Activated CD4-positive, CD25-positive, alpha-beta regulatory T cell (primary cell): ENCODE data around the gene FAM3D.
"Not testable (repeated sequence)": the region's sequence is repeated elsewhere in the genome, so short reads cannot be mapped to it uniquely, and the experiment has no call there.

ENCODE experiments used
- DNase-seq, 4 experiments: peaks; one replicate each; lab custom pipeline; 2025; lab: John Stamatoyannopoulos, UW

The FAM3D gene

DNA sequence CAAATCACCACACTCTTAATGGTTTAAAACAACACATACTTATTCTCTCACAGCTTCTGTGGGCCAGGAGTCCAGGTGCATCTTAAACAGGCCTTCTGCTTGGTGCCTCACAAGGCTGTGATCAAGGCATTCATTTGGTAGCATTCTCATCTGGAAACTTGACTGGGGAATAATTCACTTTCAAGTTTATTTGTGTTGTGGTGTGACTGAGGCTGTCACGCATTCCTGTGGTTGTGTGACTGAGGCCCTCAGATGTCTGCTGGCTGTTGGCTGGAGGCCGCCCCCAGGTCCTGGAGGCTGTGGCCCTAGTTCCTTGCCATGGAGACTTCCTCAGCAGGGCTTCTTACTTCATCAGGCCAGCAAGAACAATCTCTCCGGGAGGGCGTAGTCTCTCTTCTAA lies 16.9 kb upstream of the FAM3D start:
- no peak for DNase-seq

DNA sequence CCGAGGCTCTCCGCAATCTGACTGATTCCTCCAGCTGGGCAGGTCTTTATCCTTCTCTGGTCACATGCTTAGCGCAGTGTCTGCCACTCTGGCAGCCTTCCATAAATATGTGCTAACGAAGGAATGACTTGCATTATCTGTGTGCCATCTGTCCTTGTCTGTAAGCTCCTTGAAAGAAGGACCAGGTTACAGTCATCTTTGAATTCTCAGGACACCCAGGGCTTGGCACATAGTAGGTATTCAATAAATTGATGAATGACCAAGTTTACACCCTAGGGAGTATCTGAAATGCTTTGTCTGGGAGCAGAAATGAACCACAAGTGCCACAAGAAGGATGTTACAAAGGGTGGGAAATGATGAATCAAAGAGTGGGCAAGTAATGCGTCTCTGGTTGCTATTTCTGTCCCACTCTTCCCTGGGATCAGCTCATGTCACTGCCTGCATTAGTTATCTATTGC lies 16.5 kb upstream of the FAM3D start:
- DNase-seq, result no peak

DNA sequence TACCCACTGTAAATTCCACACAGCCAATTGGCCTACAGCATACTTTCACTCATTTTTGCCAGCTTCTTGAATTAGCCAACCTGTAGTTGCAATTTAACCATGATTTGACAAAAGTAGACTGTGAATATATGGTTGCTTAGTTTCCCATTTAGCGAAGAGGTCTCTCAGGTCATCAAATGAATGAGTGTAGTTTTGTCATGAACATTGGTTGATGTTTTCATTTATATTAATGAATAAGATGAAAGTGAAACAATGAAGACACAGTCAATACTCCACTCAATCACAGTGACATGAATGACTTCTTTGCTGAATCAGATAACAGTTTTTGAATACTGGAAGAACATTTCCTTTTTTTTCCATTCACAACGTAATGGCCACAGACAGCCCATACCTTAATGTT lies 15.3 kb upstream of the FAM3D start:
- DNase-seq, result no peak

DNA sequence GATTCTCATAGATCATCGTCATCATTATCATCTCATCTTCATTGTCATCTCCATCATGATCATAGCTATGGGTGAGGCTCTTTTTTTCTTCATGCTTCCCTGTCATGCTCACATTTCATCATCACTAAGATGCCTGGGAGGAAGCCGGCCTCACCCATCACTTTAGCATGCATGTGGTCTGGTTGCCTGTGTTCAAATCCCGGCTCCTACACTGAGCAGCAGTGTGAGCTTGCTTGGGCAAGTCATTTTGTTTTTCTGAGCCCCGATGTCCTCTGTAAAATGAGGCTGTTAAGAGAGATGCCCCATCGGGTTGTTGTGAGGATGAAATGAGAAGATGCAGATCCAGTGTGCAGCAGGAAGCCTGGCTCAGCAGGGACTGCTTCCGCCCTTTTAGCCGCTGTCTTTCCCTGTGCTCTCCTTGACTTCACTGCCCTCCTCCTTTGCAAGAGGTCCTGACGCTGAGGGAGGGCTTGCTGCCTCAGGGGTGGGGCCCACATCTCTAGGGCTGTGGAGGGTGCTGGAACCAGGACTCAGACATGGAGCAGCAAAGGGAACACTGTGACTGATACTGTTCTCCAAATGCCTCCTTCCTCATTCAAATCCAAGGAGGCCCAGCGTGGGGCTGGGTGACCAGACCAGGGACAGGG lies 14.4 kb upstream of the FAM3D start:
- DNase-seq, result no peak

DNA sequence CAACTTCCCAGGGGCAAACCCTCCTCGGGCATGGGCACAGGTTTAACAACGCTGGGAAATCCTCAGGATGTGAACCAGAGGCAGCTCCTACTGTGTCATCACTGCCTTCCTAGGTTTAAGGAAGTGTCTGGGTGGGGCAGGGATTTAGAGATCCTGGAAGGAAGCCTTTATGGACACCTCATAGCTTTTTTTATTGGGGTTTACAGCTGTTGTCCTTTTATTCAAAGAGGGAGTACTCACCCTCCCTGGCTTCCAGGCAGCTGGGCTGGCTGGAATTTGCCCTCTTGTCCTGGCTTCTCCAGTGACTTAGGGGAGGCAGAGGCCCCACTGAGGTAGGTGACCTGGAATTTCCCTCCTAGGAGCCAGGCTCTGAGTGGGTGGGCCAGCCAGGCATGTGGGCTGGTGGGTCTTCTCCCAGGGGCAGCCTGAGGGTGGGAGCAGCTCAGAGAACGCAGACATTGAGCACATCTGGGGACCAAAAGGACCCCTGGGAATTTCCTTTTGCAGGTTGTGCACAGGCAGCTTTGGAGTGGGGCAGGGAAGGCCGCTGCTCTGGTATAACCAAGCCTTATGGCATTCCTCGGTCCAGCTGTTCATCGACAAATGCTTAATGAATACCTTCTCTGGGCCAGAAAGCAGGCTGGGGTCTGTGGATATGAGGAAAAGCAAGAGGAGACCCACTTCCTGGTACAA lies 13.5 kb upstream of the FAM3D start:
- no peak for DNase-seq

DNA sequence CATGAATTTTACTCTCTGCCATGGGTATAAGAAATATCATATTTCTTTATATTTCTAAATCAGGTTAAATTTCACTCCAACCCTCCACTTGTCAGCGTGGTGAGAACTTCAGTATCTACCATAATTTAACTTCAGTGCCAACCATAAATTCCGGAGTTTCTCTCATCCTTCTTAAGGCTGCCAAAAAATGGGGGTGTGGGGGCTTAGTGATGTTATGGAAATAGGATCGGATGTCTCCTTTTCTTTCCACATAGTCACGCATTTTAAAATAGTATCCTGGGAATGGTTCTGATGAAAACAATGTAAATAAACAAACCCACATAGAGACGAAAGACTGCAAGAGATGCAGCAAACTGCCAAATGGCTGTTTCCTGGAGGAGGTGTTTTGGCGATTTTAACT lies 12.9 kb upstream of the FAM3D start:
- no peak for DNase-seq

DNA sequence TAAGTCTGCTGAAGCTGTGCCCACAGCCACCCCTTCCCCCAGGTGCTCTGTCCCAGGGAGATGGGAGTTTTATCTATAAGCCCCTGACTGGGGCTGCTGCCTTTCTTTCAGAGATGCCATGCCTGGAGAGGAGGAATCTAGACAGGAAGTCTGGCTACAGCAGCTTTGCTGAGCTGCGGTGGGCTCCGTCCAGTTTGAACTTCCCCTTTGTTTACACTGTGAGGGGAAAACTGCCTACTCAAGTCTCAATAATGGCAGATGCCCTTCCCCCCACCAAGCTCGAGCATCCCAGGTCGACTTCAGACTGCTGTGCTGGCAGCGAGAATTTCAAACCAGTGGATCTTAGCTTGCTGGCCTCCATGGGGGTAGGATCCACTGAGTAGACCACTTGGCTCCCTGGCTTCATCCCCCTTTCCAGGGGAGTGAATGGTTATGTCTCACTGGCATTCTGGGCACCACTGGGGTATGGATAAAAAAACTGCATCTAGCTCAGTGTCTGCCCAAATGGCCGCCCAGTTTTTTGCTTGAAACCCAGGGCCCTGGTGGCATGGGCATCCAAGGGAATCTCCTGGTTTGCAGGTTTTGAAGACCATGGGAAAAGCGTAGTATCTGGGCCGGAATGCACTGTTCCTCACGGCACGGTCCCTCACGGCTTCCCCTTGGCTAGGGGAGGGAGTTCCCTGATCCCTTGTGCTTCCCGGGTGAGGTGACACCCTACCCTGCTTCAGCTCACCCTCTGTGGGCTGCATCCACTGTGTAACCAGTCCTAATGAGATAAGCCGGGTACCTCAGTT lies 11.8 kb upstream of the FAM3D start:
- not testable (repeated sequence) for DNase-seq

DNA sequence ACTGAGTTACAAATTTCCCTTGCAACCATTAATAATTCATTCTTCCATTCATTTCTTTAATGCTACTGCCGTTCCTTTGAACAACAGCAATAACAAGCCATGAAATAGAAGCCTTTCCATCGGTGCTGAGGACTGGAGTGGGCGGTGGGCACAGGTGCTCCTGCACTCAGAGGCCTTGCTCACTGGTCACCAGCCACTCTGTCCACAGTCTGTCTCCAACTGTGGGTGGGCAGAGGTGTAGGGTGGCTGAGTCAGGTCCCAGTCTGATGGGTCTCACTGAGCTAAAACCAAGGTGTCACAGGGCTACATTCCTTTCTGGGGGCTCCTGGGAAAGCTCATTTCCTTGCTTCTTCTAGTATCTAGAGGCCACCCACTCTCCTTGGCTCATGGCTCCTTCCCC lies 6.3 kb upstream of the FAM3D start:
- no peak for DNase-seq

DNA sequence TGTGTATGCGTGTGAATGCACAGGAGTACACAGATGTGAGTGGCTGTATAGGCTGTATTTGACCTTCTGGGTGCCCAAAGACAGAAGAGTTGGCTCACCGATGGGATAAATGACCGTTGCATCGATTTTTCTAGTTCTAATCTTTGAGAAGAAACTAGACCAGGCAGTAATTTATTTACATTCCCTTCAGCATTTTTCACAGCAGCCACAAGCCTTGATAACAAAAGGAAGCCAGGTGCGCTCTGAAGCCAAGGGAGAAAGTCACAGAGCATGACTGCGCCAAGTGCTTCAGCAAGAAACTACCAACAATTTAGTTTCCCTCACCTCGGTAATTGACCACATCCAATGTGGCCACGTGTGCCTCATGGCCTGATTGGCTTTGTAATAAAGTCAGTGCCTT lies 5.9 kb upstream of the FAM3D start:
- DNase-seq, result no peak

DNA sequence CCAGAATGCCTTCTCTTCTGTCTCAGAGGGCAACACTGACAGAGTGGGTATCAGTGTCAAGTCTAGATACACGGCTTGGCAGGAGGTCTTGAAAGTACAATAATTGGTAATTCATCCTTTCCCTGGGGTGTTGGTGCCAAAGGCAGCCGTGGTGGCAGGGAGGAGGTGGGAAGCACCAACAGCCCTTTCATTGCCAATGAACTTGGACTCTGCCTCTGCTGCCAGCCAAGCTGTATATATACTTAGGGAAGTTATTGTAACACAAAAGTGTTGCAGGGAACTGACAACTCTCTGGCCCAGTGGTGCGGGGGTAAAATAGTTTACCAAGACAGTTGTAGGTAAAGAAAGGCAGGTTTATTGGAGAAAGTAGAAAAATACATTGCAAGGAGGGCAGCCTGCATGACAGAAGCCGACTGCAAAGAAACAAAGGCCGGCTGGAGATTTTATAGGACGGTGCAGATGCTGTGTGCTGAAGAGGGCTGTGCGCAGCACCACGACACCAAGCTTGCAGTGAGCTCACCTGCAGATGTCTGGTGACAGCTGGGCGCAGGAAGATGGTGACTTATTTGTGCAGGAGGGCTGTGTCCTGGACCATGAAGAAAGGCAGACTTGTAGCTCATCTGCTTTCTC lies 4.0 kb upstream of the FAM3D start:
- DNase-seq, result no peak

DNA sequence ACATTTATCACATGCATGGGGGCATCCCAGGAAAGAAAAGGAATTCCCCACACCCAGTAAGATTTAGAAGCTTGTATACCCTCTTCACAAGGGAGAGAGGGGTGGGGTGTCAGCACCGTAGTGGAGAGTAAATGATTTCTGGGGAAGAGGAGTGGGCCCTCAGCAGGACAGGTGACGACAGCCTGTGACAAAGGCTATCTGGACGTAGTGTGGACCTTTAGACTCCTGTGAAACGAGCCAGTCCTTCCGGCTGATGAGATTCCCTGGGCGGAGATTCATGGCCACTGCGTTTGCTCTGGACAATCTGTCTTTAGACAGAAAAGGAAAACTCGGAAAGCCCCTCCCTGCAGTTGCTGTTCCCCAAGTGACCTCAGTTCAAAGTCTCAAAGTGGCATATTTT lies 1.7 kb upstream of the FAM3D start:
- no peak for DNase-seq

DNA sequence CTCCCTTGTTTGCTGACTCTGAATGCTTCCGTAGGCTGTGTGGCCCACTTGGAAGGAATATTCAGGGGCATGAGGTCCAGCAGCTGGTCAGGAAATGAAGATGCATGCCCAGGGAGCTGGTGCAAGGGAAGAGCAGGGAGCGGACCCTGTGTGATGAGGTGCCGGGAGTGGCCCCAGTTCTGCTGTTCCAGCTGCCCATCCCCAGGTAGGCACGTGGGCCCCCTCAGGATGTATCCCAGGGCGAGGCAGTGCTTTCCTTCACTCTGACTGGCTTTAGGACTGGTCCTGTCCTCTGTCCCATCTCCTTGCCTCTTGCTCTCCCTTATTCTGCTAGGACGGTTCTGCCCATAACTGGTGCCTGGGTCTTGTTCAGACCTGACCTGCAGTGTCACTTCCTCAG lies 1.1 kb upstream of the FAM3D start:
- DNase-seq, result no peak

DNA sequence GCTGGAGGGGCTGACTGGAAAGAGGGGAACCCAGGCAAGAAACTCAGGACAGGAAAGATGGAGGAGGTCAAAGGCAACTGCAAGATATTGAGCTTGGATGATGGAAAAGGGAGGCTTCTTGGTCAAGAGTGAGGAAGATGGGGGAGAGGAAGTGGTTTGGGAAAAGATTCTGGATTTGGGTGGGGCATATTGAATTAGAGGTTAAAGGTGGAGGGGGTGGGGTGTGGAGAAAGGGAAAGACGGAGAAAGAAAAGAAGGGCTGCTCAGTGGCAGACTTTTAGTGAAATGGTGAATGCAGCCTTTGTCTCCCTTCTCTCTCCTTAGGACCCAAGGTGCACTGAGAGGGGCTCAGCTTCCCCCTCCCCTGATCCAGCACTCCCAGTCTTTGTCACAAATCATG lies 655 bp upstream of the FAM3D start:
- no peak for DNase-seq

DNA sequence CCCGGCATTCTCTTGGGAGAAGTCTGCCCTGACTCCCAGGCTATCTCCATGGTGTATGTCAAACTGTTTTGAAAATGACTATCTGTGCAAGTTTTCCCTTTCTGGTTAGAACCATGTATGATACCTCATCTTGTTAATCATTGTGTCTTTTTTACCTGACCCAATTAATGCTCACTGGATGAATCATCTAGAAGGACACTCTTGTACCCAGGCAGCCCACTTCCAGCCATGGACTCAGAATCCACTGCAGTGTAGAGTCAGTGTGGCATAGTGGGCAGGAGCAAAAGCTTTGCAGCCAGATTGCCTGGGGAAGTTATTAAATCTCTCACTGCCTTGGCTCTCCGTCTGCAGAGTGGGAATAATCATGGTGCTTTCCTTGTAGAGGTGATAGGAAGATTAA lies 1.2 kb downstream of the FAM3D start:
- DNase-seq, result no peak

DNA sequence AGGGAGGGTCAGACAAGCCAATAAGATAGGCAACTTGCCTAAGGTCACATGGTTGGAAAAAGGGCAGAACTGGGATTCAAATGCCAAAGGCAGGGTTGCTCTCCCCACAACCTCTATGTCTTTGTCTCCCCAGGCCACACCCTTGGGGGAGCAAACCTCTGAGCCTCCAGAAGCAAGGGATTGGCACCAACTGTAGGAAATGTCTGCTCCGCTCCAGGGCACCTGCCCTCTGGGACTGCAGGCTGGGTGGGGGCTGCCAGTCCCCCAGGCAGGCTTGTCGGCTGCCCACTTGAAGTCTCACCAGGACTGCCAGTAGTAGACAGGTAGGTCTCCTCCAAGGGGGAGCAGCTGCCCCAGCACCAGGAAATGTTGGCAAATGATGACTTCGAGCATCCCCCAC lies 2.0 kb downstream of the FAM3D start:
- DNase-seq, result no peak

DNA sequence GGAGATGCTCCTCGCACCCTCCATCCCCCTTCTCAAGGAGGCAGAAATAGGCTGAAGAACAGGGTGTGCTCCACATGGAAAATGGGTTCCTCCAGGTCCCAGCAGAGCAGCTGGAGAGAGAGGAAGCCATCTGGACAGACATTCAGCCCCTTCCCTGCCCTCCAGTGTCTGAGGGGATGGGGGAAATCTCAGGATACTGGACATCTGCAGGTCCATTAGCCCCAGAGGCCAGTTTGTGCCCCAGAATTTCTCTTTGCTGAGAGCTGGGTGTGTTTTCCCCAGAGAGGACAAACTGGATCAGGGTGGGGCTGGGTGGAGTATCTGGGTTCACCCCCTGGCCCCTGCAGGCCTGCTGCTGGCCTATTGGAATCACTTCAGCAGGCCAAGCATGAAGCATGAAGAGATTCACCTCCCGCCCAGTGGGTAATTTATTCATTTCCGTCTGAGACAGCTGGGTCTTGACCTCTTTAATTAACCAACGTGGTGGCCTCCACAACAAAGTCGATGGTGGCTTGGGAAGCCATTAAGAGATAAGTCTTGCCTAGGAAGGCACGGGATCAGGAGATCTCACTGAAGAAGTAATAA lies 4.6 kb downstream of the FAM3D start:
- no peak for DNase-seq

DNA sequence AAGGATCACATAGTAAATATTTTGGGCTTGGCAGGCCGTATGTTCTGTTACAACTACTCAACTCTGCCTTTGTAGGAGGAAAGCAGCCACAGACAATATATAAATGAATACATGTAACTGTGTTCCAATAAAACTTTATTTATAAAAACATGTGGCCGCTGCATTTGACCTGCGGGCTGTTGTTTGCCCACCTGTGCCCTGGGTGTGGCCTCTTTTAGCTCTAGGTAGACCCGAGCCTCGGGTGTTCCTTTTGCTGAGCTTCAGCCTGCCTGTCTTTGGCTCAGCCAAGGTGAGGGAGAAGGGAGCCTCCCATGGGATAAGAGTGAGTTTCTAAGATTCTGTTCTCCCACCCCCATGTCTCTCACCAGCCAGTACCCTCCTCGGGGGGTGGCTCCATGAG lies 5.6 kb downstream of the FAM3D start:
- DNase-seq, result no peak

DNA sequence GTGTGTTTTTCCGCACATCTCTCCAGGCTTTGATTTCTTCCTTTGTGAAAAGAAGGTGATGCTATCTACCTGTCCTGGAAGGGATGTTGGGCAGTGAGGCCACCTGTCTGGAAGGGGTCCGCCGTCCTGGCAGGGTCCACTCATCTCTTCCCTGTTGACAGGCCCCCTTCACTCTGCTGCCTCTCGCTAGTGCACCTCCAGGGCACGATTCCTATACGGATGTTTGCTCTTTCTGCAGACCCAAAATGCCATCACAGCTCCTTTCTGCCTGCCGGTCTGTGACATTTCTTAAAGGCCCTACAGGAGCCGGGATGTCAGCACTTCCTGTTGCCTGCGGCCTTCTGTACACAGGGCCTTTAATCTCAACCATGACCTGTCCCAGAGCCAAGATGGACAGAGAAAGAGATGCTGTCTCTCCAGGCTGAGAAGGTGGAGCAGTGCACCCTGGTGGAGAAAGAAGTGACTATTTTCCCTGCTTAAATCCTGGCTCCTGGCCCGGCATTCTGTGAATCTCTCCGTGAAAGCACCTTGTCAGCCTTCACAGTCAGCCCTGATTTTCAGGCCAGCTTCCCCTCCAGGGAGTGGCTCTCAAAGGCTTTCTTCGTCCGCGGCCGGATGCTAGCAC lies 7.4 kb downstream of the FAM3D start:
- no peak for DNase-seq

DNA sequence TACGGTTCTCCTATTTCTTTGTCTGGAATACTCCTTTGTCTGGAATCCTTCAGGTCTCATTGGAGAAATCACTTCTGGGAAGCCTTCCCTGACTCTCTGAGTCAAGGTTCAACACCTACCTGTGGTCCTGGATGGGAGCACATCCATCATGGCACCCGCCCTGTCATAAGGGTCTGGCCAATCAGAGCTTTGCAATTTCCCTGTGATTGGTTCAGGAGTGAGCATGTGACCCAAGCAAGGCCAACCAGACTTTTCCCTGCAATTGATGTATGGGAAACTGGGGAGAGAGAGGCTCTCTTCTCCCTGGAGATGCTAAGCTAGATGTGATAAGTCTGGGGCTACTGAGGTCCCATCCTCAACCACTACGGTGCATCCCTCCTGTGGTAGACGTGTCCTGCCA lies 8.1 kb downstream of the FAM3D start:
- no peak for DNase-seq

DNA sequence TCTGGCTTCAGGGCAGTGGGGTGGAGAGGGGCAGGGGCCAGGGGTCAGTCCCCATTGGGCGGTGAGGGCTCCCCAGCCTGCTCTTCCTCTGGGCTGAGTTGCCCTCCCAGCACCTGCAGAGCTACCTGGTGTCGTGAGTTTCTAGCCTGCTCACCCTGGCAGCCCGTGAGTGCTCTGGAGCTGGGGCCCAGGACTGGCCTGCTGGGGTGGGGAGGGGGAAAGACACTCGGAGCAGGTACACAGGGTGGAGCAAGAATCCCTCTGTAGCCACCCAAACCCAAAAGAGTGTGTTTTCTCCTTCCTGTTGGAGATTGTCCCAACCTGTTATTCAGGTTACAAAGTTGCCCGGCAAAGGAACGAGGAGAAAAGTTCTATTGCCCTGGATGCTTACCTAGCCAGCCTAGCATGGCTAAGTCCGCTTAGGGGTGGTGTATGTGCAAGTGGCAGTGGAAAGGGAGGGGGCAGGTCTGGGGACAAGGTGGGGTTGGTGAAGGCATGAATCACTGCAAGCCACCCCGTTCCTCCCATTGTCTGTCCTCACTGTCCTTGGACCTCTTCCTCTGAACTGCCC lies 8.9 kb downstream of the FAM3D start:
- DNase-seq, result no peak

DNA sequence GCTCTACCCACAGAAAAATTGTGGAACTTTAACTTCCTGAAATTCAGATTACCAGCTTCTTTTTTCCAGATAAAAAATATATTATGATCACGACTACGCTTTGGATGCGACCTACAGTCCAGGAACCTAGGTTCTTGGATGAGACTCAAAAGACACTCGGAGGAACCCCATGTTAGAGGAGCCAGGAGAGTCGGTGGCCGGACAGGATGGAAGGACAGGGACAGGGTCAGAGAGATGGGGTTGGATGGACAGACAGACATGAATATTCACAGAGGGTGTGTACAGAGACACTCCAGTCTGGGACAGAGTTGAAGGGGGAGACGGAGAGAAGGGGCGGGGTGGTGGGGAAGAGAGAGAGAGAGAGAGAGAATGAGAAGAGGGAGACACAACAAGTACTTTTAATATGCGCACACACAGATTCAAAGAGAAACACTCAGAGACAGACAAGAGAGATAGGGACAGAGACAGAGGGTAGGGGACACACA lies 9.5 kb downstream of the FAM3D start:
- no peak for DNase-seq
